Measurements from ENCODE around the gene SLX4IP.

SLX4IP gene

DNA sequence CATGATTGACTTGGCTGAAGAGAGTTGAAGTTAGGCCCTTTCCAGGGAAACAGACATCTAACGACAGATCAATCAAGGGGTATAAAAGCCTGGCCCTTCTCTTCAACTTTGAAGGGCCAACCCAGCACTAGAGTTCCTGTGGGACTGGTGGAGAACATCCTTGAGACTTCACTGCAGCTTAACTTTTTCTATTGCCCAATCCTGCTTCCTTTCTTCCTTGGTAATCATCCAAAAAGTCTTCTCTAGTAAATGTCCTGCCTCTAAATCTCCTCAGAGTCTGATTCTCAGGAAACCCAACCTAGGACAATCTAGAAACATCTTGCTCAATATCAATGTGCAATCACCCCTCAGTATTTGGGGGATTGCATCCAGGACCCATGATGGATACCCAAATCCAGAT lies 3.0 kb upstream of the SLX4IP start:
- intact Hi-C loops (cut with DNase I; ENCODE audit: low total_unique reads), result loop anchor here (10.0 kb wide), 2 partner anchors 217 to 243 kb away; partner anchors contain the start of genes JAG1 and SNAP25
- TF ChIP-seq, protein P1, sequence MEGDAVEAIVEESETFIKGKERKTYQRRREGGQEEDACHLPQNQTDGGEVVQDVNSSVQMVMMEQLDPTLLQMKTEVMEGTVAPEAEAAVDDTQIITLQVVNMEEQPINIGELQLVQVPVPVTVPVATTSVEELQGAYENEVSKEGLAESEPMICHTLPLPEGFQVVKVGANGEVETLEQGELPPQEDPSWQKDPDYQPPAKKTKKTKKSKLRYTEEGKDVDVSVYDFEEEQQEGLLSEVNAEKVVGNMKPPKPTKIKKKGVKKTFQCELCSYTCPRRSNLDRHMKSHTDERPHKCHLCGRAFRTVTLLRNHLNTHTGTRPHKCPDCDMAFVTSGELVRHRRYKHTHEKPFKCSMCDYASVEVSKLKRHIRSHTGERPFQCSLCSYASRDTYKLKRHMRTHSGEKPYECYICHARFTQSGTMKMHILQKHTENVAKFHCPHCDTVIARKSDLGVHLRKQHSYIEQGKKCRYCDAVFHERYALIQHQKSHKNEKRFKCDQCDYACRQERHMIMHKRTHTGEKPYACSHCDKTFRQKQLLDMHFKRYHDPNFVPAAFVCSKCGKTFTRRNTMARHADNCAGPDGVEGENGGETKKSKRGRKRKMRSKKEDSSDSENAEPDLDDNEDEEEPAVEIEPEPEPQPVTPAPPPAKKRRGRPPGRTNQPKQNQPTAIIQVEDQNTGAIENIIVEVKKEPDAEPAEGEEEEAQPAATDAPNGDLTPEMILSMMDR (IDR thresholded peaks at IDR 0.05), result no peak
- H3K36me3 ChIP-seq, result no peaks in the 10 kb centered on the region

DNA sequence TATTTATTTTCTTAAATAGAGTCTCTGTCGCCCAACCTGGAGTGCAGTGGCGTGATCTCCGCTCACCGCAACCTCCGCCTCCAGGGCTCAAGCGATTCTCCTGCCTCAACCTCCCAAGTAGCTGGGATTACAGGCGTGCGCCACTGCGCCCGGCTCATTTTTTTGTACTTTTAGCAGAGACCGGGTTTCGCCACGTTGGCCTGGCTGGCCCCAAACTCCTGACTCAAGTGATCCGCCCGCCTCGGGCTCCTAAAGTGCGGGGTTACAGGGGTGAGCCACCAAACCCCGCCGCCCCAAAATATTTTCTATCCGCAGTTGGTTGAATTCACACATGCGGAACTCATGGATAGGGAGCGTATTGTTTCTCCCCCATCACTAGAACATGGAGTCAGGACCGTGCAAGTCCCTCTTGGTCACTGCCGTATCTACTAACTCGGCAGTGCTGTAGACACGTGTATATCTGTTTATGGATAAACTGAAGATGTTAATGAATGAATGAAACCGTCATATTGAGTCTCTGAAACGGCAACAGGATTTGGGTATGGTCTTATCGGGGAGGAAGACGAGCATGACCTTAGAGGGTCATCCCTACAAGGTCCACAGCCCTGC lies 2.0 kb upstream of the SLX4IP start:
- TF ChIP-seq, protein P1 (IDR thresholded peaks at IDR 0.05), result no peak
- H3K27ac ChIP-seq, result peak overlapping the region; percentile 82 to 87
- H3K36me3 ChIP-seq, result no peaks in the 10 kb centered on the region
- intact Hi-C loops (cut with DNase I; ENCODE audit: low total_unique reads), result loop anchor here (10.0 kb wide), 2 partner anchors 218 to 242 kb away; partner anchors contain the start of genes JAG1 and SNAP25
- no peak for DNase-seq
- no peaks in the 10 kb centered on the region for H3K9me3 ChIP-seq
- H3K4me1 ChIP-seq, result peaks cover 0 to 27% (median 13%) of the 10 kb centered on the region in 4 donors
- H3K4me3 ChIP-seq, result peak overlapping the region; percentile 69 to 85
- H3K27me3 ChIP-seq, result no peaks in the 10 kb centered on the region

More for the DNA sequence above, 3.0 kb upstream of the SLX4IP start:
- Histone ChIP-seq H3K27ac (no peak overlapping the region), H3K9me3 (no peaks in the 10 kb centered on the region), H3K27me3 (no peaks in the 10 kb centered on the region), H3K4me3 (no peak overlapping the region), H3K4me1 (peaks cover 0 to 33% (median 13%) of the 10 kb centered on the region in 4 donors)
- DNase-seq, result no peak

DNA sequence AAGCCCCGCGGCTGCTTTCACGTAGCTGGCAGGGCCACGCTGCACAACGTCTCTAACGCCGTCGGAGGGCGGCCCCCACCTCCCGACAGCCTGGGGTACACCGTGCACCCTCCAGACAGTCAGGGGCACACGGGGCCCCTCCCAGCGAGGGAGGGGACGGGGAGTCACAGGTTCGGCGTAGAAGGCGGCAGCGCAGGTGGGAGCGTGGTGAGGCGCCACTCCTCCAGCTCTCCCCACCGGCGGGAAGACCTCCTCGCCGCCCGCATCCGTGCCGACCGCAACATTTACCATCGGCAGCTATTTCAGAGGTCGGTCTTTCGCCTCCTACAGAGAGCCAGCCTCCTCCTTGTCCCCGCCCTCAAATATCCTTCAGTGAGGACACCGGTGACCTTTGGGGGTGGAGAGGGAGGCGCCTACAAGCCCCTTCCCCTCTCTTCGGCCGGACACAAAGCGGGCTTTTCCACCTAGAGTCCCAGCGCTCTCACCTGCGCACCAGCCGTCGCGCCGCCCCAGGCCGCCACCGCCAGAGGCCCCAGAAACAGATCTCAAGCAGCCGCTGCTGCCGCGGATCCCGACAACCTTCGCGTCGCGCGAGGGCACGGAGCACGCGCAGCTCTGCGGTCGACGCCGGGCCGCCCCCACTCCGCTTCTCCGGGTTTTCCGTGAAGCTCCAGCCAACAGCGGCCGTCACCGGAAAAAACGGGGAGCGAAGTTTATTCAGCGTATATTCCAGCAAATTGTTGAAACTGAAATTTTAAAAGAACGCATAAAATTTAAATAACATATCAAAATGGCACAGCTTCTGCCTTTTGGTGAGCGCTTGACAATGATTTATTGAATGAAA lies 1.3 kb upstream of the SLX4IP start, which contains the start of gene MKKS:
MKKS (minus strand) TSS at position 600 of the 844 bp plus-strand sequence. CDS start 20,708 bp downstream, outside the sequence.
- no peaks in the 10 kb centered on the region for H3K36me3 ChIP-seq
- H3K4me1 ChIP-seq, result peaks cover 0 to 27% (median 13%) of the 10 kb centered on the region in 4 donors
- intact Hi-C loops (cut with DNase I; ENCODE audit: low total_unique reads), result loop anchor here (10.0 kb wide), 2 partner anchors 219 to 241 kb away; partner anchors contain the start of genes JAG1 and SNAP25
- no peaks in the 10 kb centered on the region for H3K27me3 ChIP-seq
- H3K4me3 ChIP-seq, result peak within 1 kb of the TSS; percentile 69 to 85
- H3K9me3 ChIP-seq, result no peaks in the 10 kb centered on the region
- TF ChIP-seq, protein P1 (IDR thresholded peaks at IDR 0.05), result peak in 1 of 2 experiments; percentile 7
- peak; percentile 82 to 93 for DNase-seq
- peak within 1 kb of the TSS; percentile 82 to 87 for H3K27ac ChIP-seq

DNA sequence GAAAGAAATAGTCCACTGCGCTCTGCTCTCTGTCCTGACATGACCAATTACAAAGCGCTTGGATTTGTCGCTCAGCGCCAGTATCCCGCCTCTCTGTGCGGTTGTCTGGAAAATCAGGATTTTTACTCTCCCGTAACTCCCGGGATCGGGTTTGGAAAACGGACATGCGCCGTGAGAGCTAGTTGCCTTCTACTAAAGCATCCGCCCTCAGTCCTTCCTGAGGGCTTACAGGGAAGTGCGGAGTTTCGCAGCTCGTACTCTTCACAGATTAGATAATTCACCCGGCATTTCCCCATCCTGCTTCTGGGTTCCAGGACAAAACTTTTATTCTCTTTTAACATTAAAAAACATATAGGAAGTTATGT lies 656 bp upstream of the SLX4IP start:
- Histone ChIP-seq H3K27me3 (no peaks in the 10 kb centered on the region), H3K9me3 (no peaks in the 10 kb centered on the region), H3K4me1 (peaks cover 0 to 27% (median 13%) of the 10 kb centered on the region in 4 donors), H3K27ac (peak overlapping the region; percentile 82 to 87), H3K36me3 (no peaks in the 10 kb centered on the region), H3K4me3 (peak overlapping the region; percentile 69 to 85)
- intact Hi-C loops (cut with DNase I; ENCODE audit: low total_unique reads), result loop anchor here (10.0 kb wide), 2 partner anchors 220 to 240 kb away; partner anchors contain the start of genes JAG1 and SNAP25
- peak; percentile 93 to 98 for DNase-seq
- TF ChIP-seq, protein P1 (IDR thresholded peaks at IDR 0.05), result no peak

DNA sequence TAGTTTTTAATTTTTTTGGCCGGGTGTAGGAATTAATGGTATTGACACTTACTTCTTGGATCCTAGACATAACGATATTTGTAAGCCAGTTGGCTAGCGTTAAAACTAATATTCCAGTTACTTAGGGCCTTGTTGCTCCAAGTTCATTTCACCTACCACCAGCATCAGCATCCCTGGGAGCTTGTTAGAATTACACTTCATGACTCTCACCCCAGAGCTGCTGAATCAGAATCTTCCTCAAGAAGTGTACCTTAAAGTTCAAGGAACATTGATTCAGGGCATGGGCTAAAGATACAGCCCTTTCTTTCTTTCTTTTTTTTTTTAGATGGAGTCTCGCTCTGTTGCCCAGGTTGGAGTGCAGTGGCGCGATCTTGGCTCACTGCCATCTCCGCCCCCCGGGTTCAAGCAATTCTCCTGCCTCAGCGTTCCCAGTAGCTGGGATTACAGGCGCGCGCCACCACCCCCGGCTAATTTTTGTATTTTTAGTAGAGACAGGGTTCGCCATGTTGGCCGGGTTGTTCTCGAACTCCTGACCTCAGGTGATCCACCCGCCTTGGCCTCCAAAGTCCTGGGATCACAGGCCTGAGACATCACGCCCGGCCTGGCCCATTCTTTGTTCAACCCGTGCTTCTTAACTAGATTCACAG lies 1.1 kb downstream of the SLX4IP start:
- intact Hi-C loops (cut with DNase I; ENCODE audit: low total_unique reads), result loop anchor here (10.0 kb wide), 2 partner anchors 221 to 239 kb away; partner anchors contain the start of genes JAG1 and SNAP25
- H3K4me1 ChIP-seq, result peaks cover 0 to 27% (median 13%) of the 10 kb centered on the region in 4 donors
- H3K4me3 ChIP-seq, result no peak overlapping the region
- H3K27me3 ChIP-seq, result no peaks in the 10 kb centered on the region
- peak overlapping the region in 1 of 2 donors; percentile 87 for H3K27ac ChIP-seq
- no peaks in the 10 kb centered on the region for H3K9me3 ChIP-seq
- no peak for DNase-seq
- H3K36me3 ChIP-seq, result no peaks in the 10 kb centered on the region
- TF ChIP-seq, protein P1 (IDR thresholded peaks at IDR 0.05), result no peak
